Stimulated activated CD8-positive, alpha-beta memory T cell treated with anti-CD3 and anti-CD28 coated beads, Interleukin-15, amount 100 ng/mL, for 1 hour (primary cell): ENCODE data around the gene PHACTR4.
"Not testable (repeated sequence)": the region's sequence is repeated elsewhere in the genome, so short reads cannot be mapped to it uniquely, and the experiment has no call there.

ENCODE experiments used
- DNase-seq: peaks from one replicate; pipeline ENCODE4 v3.0.0-alpha.2; 2020; ENCODE audit warnings: low read depth

The PHACTR4 gene

DNA sequence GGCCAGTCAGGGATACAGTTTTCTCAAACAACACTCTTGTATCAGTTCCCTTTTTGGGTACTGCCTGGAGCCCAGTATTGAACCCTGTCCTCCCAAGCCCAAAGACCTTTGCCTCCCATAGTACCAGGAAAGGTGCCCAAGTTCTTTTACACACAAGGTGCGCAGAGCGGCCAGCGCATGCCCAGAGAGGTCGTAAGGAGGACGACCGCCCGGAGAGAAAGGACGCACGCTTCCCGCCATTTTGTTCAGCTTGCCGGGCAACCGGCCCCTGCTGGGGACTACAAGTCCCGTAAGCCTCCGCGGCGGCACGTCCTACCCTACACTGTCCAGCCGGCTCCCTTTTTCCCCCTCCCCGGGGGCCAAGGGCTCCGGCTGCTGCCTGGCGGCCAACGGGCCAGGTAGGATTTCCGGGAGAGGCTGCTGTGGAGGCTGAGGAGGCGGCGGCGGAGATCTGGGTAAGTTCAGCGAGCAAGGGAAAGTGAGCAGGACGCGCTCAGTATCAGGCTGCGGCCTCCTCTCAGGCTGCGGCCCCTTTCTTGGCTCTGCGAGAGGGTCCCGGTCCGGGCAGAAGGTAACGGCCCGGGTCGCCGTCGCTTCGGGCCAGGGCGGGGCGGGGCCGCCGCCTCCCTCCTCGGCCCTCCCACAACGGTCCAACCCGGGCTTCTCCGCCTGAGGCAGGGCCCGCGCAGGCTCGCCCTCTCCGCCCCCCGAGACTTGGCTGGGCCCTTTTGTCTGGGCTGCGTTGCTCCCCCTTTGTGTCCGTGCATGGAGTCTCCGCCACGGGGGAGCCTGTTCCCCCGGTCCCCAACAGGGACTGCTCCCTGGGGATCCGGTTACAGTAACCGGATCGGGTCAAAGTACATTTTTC is at the start of gene PHACTR4:
Gene PHACTR4 (plus strand): TSS at position 370 of the 868 bp plus-strand sequence. CDS start 37,708 bp downstream, outside the sequence.
- DNase-seq, result peak; percentile 47

DNA sequence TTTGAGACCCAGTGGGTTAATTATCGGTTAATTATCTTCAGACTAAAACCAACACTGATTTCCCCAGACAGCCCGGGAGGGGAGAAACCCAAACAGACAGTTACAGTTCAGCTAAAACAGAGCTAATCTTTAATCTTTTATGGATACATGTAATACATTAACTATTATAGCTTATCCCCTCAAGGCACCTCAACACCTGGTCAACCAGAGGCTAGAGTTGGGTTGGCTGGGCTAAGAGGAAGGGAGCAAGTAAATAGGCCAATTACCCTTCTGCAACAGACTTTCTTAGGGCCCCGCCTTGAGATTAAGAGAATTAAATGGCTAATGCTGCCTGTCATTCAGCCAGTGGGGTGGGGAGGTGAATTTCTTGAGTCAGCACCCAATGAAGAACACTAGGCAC is 47.3 kb upstream of the PHACTR4 start:
- DNase-seq, result no peak

DNA sequence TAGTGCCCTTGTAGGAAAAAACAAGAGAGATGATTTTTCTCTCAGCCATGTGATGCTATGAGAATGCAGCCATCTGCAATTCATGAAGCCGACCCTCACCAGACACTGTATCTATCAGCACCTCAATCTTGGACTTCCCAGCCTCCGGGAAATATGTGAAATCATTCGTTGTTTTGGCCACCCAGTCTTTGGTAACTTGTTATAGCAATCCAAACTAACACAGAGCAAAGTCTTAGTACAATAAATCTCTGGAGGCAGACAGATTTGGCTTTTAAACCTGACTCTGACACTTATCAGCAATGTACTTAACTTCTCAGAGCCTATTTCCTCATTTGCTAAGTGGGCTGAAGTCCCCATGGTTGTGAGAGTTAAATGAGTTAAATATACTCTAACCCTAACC is 45.8 kb upstream of the PHACTR4 start:
- DNase-seq, result no peak

DNA sequence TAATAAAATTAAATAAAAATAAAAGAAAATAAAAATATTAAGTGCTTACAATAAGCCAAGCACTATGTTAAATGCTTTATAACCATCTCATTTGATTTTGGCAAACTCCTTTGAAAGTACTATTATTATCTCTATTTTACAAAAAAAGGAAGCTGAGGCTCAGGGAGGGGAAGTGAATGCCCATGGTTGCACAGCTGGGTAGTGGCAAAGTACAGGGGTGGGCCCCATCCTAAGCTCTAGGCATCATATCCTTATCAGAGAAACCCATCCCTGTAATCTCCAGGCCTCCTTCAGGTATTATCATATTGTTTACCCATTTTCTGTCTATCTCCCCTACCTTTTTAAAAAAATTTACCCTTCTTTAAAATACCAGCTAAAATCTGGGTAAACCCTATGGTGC is 43.0 kb upstream of the PHACTR4 start:
- no peak for DNase-seq

DNA sequence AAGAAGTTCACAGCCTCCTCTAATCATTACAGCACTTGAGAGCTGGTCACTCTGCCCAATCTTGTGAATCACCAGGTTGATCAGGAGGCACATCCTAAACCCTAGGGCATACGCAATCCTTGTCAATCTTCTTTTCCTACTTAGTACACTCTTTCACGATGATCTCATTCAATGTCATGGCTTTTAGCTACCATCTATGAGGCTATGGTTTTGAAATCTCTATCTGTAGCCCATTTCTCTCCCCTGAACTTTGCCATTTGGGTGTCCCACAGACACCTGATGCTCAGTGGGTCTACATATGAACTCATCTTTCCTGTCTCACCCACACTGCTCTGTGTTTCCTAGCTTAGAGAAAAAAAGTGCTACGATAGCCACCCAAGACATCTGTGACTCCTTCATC is 42.6 kb upstream of the PHACTR4 start:
- no peak for DNase-seq

DNA sequence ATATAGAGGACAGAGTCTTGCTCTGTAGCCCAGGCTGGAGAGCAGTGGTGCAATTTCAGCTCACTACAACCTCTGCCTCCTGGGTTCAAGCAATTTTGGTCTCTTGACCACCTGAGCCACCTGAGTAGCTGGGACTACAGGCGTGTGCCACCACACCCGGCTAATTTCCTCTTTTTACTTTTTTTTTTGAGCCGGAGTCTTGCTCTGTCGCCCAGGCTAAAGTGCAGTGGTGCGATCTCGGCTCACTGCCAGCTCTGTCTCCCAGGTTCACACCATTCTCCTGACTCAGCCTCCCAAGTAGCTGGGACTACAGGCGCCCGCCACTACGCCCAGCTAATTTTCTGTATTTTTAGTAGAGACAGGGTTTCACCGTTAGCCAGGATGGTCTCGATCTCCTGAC is 42.1 kb upstream of the PHACTR4 start:
- DNase-seq, result not testable (repeated sequence)

DNA sequence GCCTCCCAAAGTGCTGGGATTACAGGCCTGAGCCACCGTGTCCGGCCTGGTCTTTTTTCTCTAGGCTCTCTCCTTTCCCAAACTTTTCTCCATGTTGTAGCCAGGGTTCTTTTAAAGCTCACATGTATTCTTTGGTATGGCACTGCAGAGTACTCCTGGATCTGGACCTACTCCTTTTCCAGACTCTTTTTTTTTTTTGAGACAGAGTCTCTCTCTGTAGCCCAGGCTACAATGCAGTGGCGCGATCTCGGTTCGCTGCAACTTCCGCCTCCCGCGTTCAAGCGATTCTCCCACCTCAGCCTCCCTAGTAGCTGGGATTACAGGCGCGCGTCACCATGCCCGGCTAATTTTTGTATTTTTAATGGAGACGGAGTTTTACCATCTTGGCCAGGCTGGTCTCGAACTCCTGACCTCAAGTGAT is 41.3 kb upstream of the PHACTR4 start:
- DNase-seq, result no peak

DNA sequence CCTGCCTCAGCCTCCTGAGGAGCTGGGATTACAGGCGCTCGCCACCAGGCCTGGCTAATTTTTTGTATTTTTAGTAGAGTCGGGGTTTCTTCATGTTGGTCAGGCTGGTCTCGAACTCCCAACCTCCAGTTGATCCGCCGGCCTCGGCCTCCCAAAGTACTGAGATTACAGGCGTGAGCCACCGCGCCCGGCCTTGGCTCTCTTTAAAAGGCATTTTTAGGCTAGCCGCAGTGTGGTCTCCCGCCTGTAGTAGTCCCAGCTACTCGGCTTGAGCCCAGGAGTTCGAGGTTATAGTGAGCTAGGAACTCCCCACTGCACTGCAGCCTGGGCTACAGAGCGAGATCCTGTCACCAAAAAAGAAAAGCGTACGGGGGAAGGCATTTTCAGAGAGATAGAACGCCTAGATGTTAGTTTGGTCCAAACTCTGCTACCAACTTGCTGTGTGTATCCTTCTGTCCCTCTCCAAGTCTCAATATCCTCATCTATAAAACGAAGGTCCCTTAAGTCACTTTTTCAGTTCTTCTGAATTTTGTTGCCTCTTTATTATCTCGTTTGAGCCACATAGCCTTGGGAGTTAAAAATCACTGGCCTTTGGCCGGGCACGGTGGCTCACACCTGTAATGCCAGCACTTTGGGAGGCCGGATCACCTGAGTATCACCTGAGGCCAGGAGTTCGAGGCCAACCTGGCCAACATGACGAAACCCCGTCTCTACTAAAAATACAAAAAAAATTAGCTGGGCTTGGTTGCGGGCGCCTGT is 40.0 kb upstream of the PHACTR4 start:
- peak; percentile 3 for DNase-seq

DNA sequence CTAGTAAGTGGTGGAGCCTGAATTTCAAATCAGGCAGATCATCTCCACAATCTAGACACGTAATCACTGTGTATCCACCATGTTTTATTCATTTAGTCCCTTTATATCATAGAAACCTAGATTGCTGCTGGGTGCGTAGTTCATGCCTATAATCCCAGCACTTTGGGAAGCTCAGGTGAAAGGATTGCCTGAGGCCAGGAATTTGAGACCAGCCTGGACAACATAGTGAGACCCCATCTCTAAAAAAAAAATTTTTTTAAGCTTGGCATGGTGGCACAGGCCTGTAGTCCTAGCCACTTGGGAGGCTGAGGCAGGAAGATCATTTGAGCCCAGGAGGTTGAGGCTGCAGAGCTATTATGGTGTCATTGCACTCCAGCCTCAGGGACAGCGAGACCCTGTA is 30.6 kb upstream of the PHACTR4 start:
- DNase-seq, result no peak

DNA sequence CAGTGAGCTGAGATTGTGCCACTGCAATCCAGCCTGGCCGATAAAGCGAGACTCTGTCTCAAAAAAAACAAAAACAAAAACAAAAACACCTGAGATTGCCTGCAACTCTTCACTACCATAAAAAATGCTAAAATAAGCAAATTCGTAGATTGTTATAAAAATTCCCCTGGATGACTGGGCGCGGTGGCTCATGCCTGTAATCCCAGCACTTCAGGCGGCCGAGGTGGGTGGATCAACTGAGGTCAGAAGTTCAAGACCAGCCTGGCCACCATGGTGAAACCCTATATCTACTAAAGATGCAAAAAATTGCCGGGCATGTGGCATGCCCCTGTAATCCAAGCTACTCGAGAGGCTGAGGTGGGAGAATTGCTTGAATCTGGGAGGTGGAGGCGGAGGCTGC is 30.0 kb upstream of the PHACTR4 start:
- no peak for DNase-seq

DNA sequence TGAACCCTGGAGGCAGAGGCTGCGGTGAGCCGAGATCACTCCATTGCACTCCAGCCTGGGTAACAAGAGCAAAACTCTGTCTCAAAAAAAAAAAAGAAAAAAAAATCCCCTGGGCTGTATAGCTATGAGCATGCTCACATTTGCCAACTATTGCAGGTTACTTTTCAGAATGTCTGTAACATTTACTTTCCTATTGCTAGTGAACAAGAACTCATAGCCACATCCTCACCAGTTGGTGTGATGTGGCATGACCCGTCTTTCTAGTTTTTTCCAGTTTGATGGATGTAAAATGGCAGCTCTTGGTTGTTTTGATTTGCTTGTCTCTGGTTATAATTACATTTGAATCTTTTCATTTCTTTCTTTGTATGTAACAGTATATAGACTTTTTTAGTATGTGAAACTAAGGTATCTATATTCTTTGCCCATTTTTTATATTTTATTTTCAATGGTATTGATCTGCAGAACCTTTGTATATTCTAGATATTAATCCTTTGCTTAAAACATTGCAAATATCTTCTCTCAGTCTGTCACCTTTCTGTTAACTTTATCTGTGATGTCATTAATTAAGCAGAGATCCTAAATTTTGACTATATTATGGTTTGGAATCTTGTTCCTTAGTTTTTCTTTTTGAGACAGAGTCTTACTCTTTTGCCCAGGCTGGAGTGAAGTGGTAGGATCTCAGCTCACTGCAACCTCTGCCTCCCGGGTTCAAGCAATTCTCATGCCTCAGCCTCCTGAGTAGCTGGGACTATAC is 29.1 kb upstream of the PHACTR4 start:
- DNase-seq, result no peak

DNA sequence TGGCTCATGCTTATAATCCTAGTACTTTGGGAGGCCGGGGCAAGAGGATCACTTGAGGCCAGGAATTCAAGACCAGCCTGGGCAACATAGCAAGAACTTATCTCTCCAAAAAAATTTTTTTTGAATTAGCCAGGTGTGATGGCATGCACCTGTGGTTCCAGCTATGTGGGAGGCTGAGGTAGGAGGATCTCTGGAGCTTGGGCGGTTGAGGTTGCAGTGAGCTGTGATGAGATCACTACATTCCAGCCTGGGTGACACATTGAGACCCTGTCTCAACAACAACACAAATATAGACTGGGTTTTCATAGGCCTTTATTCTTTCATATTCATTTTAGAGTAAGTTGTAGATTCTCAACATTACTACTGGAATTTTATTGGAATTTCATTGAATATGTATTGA is 27.9 kb upstream of the PHACTR4 start:
- no peak for DNase-seq

DNA sequence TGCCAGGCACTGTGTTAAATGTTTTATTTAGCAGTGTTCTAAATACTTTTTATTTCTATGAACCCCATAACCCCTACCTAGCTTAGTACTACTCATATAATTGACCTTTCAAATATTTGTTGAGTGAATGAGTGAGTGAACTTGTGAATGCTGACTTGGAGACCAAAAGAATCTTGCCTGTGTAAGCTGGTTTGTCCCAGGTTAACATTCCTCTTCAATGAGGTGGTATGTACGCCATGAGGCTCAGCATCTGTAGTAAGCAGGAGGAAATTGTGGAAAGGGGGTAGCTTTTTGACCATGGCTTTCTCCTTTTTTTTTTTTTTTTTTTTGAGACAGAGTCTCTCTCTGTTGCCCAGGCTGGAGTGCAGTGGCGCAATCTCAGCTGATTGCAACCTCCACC is 26.1 kb upstream of the PHACTR4 start:
- no peak for DNase-seq

DNA sequence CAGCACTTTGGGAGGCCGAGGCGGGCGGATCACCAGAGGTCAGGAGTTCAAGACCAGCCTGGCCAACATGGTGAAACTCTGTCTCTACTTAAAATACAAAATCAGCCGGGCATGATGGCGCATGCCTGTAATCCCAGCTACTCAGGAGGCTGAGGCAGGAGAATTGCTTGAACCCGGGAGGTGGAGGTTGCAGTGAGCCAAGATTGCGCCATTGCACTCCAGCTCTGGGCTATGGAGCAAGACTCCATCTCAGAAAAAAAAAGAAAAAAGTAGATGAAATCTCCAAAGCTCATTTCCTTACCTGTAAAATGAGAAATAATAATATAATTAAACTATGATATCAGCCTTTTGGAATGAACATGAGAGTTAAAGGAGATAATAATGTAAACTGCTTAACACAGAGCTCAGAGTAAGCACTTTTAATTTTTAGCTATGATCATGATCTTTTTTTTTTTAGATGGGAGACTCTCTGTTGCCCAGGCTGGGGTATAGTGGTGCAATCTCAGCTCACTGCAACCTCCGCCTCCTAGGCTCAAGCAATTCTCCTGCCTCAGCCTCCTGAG is 16.2 kb upstream of the PHACTR4 start:
- DNase-seq, result not testable (repeated sequence)

DNA sequence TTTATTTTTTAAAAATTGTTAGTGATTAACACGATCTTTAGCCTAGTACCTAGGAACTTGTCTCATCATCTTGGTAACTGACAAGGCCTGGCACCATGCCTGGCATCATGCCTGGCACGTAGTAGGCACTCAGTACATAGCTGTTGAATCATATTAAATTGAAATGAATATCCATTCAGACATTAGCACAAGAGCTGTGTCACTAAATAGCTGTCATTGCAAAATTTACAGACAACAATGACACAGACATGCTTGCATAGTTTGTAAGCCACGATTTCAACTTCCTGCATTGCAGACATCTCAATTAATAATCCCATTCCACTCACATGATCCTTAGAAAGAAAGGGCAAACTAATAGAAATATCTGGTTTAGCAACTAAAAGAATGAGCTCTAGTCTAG is 15.4 kb upstream of the PHACTR4 start:
- no peak for DNase-seq

DNA sequence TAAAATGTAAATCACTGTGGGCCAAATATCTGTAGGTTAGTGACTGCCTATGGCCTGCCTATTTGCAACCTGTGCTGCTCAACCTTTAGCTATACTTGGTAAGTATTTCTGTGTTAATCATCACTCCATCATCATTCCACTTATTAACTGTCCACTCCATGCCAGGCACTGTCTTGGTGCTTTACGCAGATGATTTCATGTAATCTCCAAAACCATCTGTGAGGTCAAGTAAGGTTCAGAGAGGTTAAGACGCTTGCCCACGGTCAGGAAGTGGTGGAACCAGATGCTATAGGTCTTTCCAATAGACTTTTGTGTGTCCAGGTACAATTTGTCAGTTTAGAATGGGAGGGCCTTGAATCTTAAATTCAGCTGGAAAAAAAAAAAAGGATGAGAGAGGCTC is 10.8 kb upstream of the PHACTR4 start:
- no peak for DNase-seq

DNA sequence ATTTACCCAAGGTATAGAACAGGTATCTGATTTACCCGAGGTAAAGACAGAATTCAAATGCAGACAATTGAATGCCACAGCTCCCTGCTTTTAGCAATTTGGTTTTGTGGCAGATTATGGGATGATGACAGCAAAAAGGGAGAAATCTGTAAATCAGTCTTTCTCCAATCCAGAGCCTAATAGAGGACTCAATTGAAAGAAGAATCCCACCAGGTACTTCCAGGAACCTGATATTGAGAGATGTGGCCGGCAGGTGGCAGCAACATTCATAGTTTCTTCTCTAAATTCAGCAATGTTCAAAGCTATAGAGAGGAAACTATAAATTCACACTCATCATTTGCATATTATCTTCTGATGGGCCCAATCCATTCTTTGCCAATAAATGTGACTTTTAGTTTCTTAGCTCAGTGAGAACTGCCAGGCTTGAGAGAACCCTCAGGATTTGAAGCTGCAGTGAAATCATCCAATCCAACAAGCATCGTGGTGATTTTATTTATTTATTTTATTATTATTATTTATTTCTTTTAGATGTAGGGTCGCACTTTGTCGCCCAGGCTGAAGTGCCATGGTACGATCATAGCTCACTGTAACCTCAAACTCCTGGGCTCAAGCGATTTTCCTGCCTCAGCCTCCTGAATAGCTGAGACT is 9.8 kb upstream of the PHACTR4 start:
- peak; percentile 60 for DNase-seq

DNA sequence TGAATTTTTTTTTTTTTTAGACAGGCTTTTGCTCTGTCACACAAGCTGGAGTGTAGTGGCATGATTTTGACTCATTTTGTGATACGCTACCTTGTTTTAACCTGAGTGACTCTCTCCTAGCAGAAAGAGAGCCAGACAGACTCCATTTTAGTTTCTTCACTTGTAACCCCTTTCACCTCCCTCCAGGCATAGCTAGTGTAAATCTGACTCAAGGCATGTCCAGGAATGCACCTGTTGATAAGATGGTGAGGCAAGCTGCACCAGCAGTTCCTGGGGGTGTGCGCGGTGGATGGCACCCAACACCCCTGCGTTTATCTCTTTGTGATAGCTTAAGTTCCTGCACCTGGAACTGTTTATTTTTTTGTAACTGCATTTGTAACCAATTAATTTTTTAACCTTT is 4.7 kb upstream of the PHACTR4 start:
- no peak for DNase-seq

DNA sequence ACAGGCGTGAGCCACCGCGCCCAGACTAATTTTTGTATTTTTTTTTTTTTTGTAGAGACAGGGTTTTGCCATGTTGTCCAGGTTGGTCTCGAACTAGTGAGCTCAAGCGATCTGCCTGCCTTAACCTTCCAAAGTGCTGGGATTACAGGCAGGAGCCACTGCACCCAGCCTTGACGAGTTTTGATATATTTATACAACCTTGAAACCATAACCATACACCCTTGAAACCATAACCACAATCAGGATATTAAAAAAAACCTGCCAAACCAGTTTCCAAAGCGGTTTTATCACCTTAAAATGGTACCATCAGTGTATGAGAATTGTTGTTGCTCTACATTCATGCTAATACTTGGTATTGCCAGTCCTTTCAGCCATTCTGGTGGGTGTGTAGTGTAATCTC is 3.7 kb upstream of the PHACTR4 start:
- no peak for DNase-seq

DNA sequence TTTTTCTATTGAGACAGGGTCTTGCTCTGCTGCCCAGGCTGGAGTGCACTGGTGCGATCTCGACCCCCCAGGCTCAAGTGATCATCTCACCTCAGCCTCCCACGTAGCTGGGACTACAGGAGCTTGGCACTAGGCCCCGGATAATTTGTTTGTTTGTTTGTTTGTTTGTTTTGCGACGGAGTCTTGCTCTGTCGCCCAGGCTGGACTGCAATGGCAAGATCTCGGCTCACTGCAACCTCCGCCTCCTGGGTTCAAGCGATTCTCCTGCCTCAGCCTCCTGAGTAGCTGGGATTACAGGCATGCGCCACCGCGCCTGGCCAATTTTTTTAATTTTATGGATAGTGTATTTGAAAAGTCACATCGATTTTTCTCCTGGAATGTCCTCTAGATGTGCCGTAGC is 932 bp upstream of the PHACTR4 start:
- DNase-seq, result not testable (repeated sequence)

DNA sequence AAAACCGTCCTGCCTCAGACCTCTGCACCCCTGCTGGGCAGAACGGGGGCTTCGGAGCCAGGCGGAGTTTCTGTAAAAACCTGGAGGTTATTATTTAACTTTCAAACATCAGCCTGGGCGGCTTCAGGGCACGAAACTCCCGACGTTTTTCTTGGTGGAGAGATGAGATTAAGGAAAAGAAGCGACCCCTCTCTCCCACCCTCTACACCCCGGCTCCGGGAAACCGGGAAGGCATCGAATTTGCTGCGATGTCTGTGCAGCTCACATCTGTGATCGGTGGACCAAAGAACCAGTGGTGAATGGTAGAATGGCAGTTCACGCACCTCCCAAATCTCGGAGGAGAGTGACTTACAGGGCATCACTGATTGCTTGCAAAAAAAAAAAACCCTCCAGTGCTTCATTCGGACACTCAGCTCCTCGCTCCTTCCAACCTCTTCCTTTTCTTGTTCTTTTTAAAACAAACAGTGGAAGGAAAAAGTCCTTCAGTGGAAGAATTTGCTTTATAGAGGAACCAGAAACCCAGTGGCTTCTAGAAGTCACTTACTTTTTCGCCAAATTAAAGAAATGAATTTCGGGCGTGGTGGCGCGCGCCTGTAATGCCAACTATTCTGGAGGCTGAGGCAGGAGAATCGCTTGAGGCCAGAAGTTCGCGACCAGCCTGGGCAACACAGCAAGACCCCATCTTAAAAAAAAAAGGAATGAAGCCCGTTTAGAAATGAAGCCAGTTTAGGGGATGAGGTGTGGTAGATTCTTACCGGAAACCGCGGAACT is 884 bp downstream of the PHACTR4 start:
- no peak for DNase-seq
